HG03442 (cell line): Measurements from ENCODE around the gene B3GAT1.

ENCODE experiments used
- ATAC-seq: cut with Tn5 transposase; IDR thresholded peaks from one replicate; pipeline ENCODE4 v1.9.1; 2021; ENCODE audit warnings: mild to moderate bottlenecking, moderate library complexity; ENCODE audit not compliant: unreplicated experiment

The B3GAT1 gene

DNA sequence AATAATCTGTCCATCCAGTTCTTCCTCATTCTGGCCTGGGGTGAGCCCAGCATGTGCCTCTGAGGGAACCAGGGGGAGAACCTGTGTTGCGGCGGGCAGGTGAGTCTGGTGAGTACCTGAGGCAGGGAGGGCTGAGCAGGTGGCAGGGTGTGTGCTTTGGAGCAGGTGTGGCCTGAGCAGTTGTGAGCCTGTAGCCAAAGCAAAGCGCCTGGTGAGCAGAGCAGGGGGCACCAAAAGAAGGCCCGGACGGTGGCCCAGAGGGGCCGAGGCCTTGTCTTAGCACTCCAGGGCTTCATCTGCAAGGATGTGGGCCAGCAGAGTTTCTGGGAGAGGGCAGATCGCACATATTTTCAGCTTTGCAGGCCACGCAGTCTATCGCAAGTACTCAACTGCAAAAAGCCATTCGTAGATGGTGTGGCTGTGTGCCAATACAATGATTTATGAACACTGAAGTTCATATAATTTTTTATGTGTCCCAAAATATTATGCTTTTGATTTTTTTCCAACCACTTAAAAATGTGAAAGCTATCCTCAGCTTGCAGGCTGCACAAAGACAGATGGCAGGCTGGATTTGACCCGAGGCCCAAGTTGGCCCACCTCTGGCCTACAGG is 71.6 kb downstream of the B3GAT1 start:
- ATAC-seq, result no peak

DNA sequence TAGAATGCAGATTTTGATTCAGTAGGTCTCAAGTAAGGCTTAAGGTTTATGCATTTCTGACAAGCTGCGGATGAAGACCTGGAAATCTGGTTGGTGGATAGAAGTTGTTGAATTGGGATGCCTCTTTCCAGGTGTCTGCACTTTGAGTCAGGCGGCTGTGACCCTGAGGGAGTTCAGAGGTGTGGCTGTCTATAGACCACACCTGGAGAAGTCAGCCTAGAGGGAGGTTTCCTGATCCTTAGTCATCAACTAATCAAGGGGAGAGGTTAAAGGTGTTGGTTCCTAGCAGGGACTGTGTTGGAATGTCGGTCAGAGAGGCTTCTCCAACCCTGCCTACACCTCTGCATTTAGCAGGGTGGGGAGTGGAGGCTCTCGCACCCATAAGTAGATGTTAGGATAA is 72.3 kb downstream of the B3GAT1 start:
- ATAC-seq, result no peak

DNA sequence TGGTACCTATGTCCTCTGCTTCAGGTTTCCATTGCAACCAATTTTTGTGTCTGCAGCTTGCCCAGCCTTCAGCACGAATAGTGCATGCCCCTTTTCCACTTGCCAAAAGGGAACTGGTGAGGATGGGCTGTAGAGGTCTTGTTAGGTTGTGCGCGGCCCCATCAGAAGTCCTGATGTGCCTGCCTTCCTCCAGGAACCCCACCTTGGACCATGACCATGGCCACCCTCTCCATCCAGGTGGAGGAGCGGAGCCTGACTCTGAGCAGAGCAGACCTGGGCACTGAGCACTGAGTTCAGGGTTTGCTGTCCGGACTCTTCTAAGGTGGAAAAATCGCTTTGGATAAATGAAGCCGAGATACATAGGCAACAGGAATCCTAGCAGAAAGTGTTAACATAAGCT is 73.4 kb downstream of the B3GAT1 start:
- no peak for ATAC-seq

DNA sequence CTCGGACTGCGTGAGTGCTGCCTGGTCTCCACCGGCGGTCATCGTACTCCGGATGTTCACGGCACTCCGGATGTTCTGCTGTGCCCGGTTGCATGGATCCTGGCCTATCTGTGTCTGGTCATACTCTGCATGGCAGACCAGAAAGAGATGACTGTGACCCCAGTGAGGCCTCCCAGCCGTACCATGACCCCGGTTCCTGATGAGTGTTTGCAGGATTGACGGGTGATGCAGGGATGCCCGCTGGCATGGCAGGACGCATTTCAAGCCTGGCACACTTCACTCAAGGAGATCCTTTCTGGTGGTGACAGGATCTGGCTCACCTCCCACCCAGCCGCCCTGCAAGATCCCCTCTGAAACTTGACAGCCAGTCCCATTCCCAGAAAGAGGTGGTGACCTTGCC is 74.0 kb downstream of the B3GAT1 start:
- ATAC-seq, result no peak

DNA sequence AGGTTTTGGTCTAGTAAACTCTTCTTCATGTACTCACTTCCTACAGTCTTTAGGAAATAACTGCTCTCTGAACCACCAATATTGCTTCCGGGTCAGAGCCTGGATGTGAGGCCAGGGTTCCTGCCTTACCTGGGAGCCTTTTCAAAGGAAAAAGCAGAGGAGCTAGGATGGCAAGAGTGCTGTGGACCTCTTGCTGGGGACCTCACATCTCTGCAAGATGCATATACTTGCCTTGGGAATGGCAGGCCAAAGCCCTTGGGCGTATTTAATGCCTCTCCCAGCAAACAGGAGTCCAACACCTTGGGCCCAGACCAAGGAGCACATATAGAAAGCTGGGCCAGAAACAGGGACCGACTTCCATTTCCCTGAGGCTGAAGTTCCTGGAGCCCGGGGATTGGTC is 75.0 kb downstream of the B3GAT1 start:
- ATAC-seq, result no peak

DNA sequence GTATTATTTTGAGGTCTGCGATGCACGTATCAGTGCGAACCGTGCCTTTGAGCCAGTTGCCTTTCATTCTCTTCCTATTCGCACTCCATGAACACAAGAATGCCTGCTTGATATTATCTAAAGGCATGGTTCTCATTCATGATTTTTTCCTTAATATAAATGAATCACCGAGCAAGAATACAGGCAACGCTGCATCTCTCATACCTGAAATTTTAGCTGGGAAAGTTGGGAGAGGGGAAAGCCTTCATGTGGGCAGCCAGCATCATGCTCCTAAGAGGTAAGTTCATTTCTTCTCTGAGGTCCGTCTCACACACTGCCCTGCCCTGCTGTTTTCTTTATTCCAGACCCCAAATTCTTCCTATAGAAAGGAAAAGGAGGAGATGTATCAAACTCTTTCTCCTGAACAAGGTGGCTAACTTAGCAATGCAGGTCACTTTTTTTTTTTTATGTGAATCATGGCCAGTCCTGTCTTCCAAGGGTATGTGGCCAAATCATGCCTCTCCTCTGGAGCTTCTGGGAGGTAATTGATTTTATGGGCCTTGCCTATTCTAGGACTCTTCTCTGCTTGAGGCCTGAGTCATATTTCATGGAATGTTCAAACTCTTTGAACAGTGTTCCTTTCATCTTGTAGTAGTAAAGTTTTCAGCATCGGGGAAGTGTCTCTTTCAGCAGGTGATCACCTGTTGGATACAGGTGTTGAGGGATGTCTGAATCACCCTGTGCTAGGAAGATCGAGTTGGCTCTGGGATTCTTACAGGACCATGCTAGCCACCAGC is 77.1 kb downstream of the B3GAT1 start:
- no peak for ATAC-seq

DNA sequence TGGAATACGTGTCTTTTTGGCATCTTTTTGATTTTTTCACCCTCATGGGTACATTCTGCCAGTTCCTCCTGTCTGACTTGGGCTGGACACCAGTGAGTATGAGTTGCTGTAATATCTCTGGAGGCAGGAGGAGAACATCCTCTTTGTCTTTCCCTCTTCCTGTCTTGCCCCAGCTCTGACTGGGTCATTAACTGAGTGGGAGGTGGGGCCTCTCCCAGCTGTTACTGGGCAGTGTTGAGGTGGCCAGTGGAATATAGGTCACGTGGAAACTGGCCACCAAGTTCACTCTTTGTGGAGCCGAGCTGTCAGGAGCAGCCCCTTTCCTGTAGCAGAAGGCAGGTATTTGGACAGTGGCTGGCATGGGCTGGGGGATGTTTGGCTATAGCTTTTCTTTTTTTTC is 78.1 kb downstream of the B3GAT1 start:
- ATAC-seq, result no peak

DNA sequence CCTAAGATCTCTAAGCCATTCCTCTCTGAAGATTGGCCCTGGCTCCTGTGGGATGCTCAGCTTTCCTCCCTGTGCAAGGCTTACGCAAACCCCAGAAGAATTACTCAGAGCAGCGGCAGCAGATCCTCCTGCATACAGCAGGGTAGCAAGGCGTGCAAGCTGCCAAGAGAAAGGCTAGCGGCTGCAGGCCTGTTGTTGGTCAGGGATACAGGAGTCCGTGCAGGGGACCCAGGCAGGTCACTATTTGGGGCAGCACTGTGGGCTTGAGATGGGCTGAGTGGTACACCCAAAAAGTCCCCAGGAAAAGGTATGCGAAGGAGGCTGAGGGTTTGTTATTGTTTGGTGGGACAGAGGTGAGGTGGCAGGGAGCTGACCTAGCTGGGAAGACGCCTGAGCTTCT is 78.7 kb downstream of the B3GAT1 start:
- no peak for ATAC-seq

DNA sequence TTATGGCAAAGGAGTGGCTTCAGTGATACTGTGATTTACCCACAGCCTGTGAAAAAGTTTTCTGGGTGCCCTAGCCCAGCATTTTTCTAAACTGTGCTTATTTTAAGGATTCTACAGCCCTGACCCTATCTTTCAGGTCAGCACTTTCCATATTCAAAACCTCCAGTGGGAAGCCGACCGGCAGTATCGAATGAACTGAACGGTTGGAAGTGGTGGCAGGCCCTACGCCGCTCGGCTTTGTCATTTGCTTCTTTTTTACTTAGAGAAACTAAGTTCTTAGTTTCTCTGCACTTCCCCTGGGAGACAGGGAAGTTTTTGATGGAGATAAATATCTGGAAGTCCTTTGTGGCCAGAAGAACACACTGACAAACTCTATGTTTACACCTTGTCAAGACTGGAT is 79.3 kb downstream of the B3GAT1 start:
- no peak for ATAC-seq

DNA sequence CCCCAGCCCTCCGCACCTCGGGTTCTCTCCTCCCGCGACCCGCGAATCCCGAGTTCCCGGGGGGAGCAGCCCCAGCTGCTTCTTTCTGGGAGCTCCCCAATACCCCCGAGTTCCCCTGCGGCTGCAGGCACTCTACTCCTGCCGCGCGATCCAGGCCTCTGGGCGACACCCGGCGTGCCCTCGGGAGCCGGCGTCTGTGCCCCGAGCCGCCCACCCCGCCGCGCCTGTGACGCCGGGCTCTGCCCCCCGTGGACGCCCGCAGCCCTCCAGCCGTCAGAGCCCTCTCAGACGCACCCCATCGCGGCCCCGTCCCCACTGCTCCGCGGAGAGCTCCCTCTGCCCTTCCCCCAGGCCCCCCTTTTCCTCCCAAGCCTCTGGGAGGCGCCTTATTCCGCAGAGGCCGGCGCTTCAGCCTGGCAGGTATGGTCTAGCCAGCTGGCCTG is 79.8 kb downstream of the B3GAT1 start:
- peak; percentile 36 for ATAC-seq

DNA sequence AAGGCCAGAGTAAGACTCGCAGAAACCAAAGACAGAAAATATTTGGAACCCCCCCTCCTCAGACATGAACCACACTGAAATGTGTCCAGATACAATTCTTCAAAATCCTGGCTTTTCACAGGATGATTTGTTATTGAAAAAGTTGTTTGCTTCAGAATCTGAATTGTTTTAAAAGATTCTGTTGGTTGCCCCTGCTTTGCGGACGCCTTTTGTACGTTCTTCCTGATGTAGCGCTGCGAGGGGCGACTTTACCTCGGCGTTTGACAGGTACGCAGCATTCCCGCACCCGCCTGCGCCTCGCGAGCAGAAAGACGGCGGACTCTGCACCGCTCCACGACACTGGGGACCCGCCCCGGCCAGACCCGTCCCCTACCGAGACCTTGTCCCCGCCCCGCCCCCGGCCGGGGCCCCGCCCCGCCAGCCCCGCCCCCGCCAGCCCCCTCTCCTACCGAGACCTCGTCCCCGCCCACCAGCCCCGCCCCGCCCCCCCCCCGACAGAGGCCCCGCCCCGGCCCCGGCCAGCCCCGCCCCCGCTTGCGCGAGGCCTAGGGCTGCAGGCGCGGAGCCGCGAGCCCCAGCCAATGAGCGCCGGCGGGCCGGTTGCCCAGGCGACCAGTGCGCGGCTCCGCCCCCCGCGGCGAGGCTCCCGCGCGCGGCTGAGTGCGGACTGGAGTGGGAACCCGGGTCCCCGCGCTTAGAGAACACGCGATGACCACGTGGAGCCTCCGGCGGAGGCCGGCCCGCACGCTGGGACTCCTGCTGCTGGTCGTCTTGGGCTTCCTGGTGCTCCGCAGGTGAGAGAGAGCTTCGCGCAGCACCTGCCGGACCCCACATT is 80.5 kb downstream of the B3GAT1 start, which contains the start of gene GLB1L2:
TSS of gene GLB1L2 (plus strand) at position 635 of the 835 bp plus-strand sequence. CDS start at position 709, 74 bp downstream.
- ATAC-seq, result peak; percentile 85

DNA sequence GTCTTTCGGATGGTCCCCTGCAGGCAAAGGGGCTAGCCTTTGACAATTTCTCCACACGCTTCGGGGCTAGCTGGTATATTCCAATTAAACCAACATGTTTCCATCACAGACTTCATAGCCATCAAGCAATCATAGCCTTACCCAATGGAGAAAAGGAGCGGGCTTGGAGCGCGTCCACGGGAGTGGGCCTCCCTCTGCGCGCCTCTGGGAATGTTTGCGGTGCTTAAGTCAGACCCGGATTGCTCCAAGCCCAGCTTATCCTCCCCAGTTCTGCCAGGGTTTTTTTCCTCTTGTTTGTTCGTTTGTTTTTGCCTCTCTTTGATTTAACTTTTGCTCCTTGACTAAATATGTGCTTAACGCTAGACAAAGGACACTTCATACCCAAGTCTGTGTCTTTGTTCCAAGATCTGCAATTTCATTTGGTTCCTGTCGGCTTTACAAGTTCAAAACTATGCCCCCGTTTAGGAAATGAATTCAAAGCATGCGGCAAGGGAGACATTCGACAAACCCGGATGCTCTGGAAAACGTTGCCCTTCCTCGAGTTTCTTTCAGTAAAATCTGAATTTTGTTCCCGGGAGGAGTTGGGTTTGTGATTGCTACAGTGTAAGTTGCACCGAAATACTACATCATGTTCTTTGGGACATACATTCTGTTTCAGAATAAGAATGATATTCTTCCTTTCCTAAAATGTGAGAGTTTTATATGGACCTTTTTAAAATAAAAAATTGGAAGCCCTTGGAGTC is 81.3 kb downstream of the B3GAT1 start:
- ATAC-seq, result no peak
